SK-N-SH treated with all-trans-retinoic acid at 6 μM for 48 hours (cell line): ENCODE results near the gene PDE1C.

ENCODE experiments used
- ATAC-seq: fragments of 200-7000 bp; cut with Tn5 transposase; 3 replicates; pipeline ENCODE4 v1.9.1; 2020; ENCODE audit warnings: mild to moderate bottlenecking, moderate library complexity
- ARNTL ChIP-seq: fragments of 450-650 bp; formaldehyde crosslinking; IDR thresholded peaks from 2 replicates; pipeline ENCODE4 v1.5.0; 2020; ENCODE audit warnings: low read depth, mild to moderate bottlenecking, moderate library complexity, borderline replicate concordance
- BACH2 ChIP-seq: fragments of 250-450 bp; sonication (Bioruptor Pico); IDR thresholded peaks from 2 replicates; pipeline ENCODE4 v1.9.0; 2021; ENCODE audit warnings: mild to moderate bottlenecking, borderline replicate concordance
- CREB5 ChIP-seq: fragments of 250-450 bp; sonication (Bioruptor Pico); IDR thresholded peaks from 2 replicates; pipeline ENCODE4 v1.5.1; 2020; ENCODE audit warnings: low read depth, mild to moderate bottlenecking, moderate library complexity
- CSDC2 ChIP-seq: fragments of 250-450 bp; sonication (Bioruptor Pico); IDR thresholded peaks from 2 replicates; pipeline ENCODE4 v1.5.0; 2020; ENCODE audit warnings: mild to moderate bottlenecking, moderate library complexity
- ESRRG ChIP-seq: fragments of 250-450 bp; sonication (Bioruptor Pico); IDR thresholded peaks from 2 replicates; pipeline ENCODE4 v1.6.1; 2021; ENCODE audit warnings: mild to moderate bottlenecking
- GLIS3 ChIP-seq: fragments of 250-450 bp; sonication (Bioruptor Pico); IDR thresholded peaks from 2 replicates; pipeline ENCODE4 v1.5.0; 2020; ENCODE audit warnings: mild to moderate bottlenecking, moderate library complexity
- ISL1 ChIP-seq: fragments of 250-450 bp; sonication (Bioruptor Pico); IDR thresholded peaks from 2 replicates; pipeline ENCODE4 v2.1.2; 2022; ENCODE audit warnings: mild to moderate bottlenecking, moderate library complexity
- OSR1 ChIP-seq: fragments of 250-450 bp; sonication (Bioruptor Pico); IDR thresholded peaks from 2 replicates; pipeline ENCODE4 v1.8.0; 2022; ENCODE audit warnings: moderate library complexity, mild to moderate bottlenecking, inconsistent platforms
- PATZ1 ChIP-seq: fragments of 250-450 bp; sonication (Bioruptor Pico); IDR thresholded peaks from 2 replicates; pipeline ENCODE4 v1.8.0; 2020; ENCODE audit warnings: mild to moderate bottlenecking, moderate library complexity, borderline replicate concordance
- PPARA ChIP-seq: fragments of 250-450 bp; sonication (Bioruptor Pico); IDR thresholded peaks from 2 replicates; pipeline ENCODE4 v1.5.0; 2020; ENCODE audit warnings: mild to moderate bottlenecking, borderline replicate concordance
- RARB ChIP-seq: fragments of 250-450 bp; sonication (Bioruptor Pico); IDR thresholded peaks from 2 replicates; pipeline ENCODE4 v1.8.0; 2021; ENCODE audit warnings: mild to moderate bottlenecking, moderate library complexity
- SNAI2 ChIP-seq: fragments of 250-450 bp; sonication (Bioruptor Pico); IDR thresholded peaks from 2 replicates; pipeline ENCODE4 v1.5.0; 2020; ENCODE audit warnings: mild to moderate bottlenecking, moderate library complexity
- TCF4 ChIP-seq: fragments of 250-450 bp; sonication (Bioruptor Pico); IDR thresholded peaks from 2 replicates; pipeline ENCODE4 v1.8.0; 2021; ENCODE audit warnings: mild to moderate bottlenecking, moderate library complexity, borderline replicate concordance
- TOX ChIP-seq: fragments of 250-450 bp; sonication (Bioruptor Pico); IDR thresholded peaks from 2 replicates; pipeline ENCODE4 v1.8.0; 2021; ENCODE audit warnings: mild to moderate bottlenecking, moderate library complexity, borderline replicate concordance
- TSHZ2 ChIP-seq: fragments of 250-450 bp; sonication (Bioruptor Pico); IDR thresholded peaks from 2 replicates; pipeline ENCODE4 v1.5.0; 2020; ENCODE audit warnings: mild to moderate bottlenecking, moderate library complexity
- ZC3H10 ChIP-seq: fragments of 250-450 bp; sonication (Bioruptor Pico); IDR thresholded peaks from 2 replicates; pipeline ENCODE4 v1.5.1; 2021; ENCODE audit warnings: mild to moderate bottlenecking, moderate library complexity
- ZFP3 ChIP-seq: fragments of 250-450 bp; sonication (Bioruptor Pico); IDR thresholded peaks from 2 replicates; pipeline ENCODE4 v1.5.0; 2020; ENCODE audit warnings: mild to moderate bottlenecking, moderate library complexity
- ZFP30 ChIP-seq: fragments of 450-650 bp; formaldehyde crosslinking; IDR thresholded peaks from 2 replicates; pipeline ENCODE4 v1.5.0; 2022; ENCODE audit warnings: mild to moderate bottlenecking, moderate library complexity
- ZNF565 ChIP-seq: fragments of 450-650 bp; formaldehyde crosslinking; conservative IDR thresholded peaks from 2 replicates; pipeline ENCODE4 v1.5.0; 2020; ENCODE audit warnings: low read depth, mild to moderate bottlenecking, moderate library complexity
- ZNF70 ChIP-seq: fragments of 450-650 bp; formaldehyde crosslinking; IDR thresholded peaks from 2 replicates; pipeline ENCODE4 v1.5.0; 2020; ENCODE audit warnings: mild to moderate bottlenecking, moderate library complexity
- ZNF8 ChIP-seq: fragments of 450-650 bp; formaldehyde crosslinking; IDR thresholded peaks from 2 replicates; pipeline ENCODE4 v1.5.0; 2020; ENCODE audit warnings: mild to moderate bottlenecking, moderate library complexity

PDE1C gene

GRCh38 chr7:32071466-32072091 lies 1.4 kb upstream of the PDE1C start:
- ATAC-seq: no peak
- TF ChIP-seq TSHZ2: no peak
- TF ChIP-seq PATZ1 (CRISPR knock-in tag): no peak
- no peak for TF ChIP-seq ZNF8 (CRISPR knock-in tag)
- no peak for TF ChIP-seq CREB5 (CRISPR knock-in tag)
- no peak for TF ChIP-seq CSDC2 (CRISPR knock-in tag)

- no peak for TF ChIP-seq BACH2 (CRISPR knock-in tag)
- TF ChIP-seq, all 23 proteins: peak for 0
- ATAC-seq: peak; percentile 23; the same call in 2 of the 3 replicates
These were observed 179 bp downstream of the PDE1C start for GRCh38 chr7:32070051-32070405.

- ATAC-seq: no peak
- TF ChIP-seq ZFP30 (CRISPR knock-in tag) (no peak), GLIS3 (CRISPR knock-in tag) (no peak), ZNF565 (no peak), SNAI2 (CRISPR knock-in tag) (no peak), ISL1 (no peak), TCF4 (CRISPR knock-in tag) (no peak), CSDC2 (CRISPR knock-in tag) (no peak), BACH2 (CRISPR knock-in tag) (no peak), ZC3H10 (CRISPR knock-in tag) (no peak), ZNF70 (CRISPR knock-in tag) (no peak)
These were observed 1.0 kb downstream of the PDE1C start for GRCh38 chr7:32069116-32069650.

GRCh38 chr7:32068411-32069101 lies 1.7 kb downstream of the PDE1C start:
- no peak for ATAC-seq
- TF ChIP-seq SNAI2 (CRISPR knock-in tag) (no peak), ISL1 (no peak), ZFP30 (CRISPR knock-in tag) (no peak), TOX (CRISPR knock-in tag) (no peak), ZFP3 (CRISPR knock-in tag) (no peak), PPARA (CRISPR knock-in tag) (no peak), ZNF565 (no peak), OSR1 (CRISPR knock-in tag) (no peak), CREB5 (CRISPR knock-in tag) (no peak), TSHZ2 (no peak), ARNTL (CRISPR knock-in tag) (no peak), ZNF8 (CRISPR knock-in tag) (no peak), PATZ1 (CRISPR knock-in tag) (no peak), RARB (CRISPR knock-in tag) (no peak), ESRRG (no peak)
